Mucosa of rectum (tissue), 2 donors: ENCODE results near the gene PALD1.

Source experiments
- H3K27ac ChIP-seq, 2 donors: one replicate each; pipeline ENCODE4 v1.7.0; 2013; ENCODE audit warnings: inconsistent platforms in 2 of 2, low read depth in 2 of 2, low read length in 2 of 2
- H3K27me3 ChIP-seq, 2 donors: one replicate each; pipeline ENCODE4 v1.7.0; 2013; ENCODE audit warnings: low read length in 2 of 2; ENCODE audit not compliant: control insufficient read depth in 2 of 2, insufficient read depth in 2 of 2
- H3K36me3 ChIP-seq, 2 donors: one replicate each; pipeline ENCODE4 v1.7.0; 2013; ENCODE audit warnings: low read length in 2 of 2; ENCODE audit not compliant: control insufficient read depth in 2 of 2, insufficient read depth in 2 of 2
- H3K4me1 ChIP-seq, 2 donors: one replicate each; pipeline ENCODE4 v1.7.0; 2013; ENCODE audit warnings: low read length in 2 of 2, mild to moderate bottlenecking in 1 of 2; ENCODE audit not compliant: control insufficient read depth in 2 of 2, insufficient read depth in 2 of 2
- H3K4me3 ChIP-seq, 2 donors: one replicate each; pipeline ENCODE4 v1.7.0; 2013; ENCODE audit warnings: low read length in 2 of 2
- H3K9ac ChIP-seq, 2 donors: one replicate each; pipeline ENCODE4 v1.7.0; 2013; ENCODE audit warnings: low read length in 2 of 2, low read depth in 1 of 2, mild to moderate bottlenecking in 1 of 2
- H3K9me3 ChIP-seq, 2 donors: one replicate each; pipeline ENCODE4 v1.7.0; 2013; ENCODE audit warnings: low read length in 2 of 2; ENCODE audit not compliant: control insufficient read depth in 2 of 2
- donor health status: healthy.
- donor health status: Normal muscosa, but diverticular disease.

PALD1 gene

GRCh38 chr10:70495691-70496261 lies 17.2 kb downstream of the PALD1 start:
- H3K27me3 ChIP-seq = no peaks in the 10 kb centered on the region
- peak overlapping the region; percentile 3 to 59 for H3K27ac ChIP-seq
- H3K36me3 ChIP-seq = no peaks in the 10 kb centered on the region
- H3K4me1 ChIP-seq = peaks cover 13 to 16% of the 10 kb centered on the region in 2 donors
- no peak overlapping the region for H3K4me3 ChIP-seq
- H3K9me3 ChIP-seq = no peaks in the 10 kb centered on the region
- H3K9ac ChIP-seq = no peak overlapping the region

- Histone ChIP-seq H3K27me3 (no peaks in the 10 kb centered on the region), H3K9ac (no peak overlapping the region), H3K4me3 (no peak overlapping the region), H3K4me1 (peaks cover 13 to 16% of the 10 kb centered on the region in 2 donors), H3K9me3 (no peaks in the 10 kb centered on the region), H3K36me3 (no peaks in the 10 kb centered on the region), H3K27ac (no peak overlapping the region)
These were observed 18.0 kb downstream of the PALD1 start for GRCh38 chr10:70496341-70497119.

GRCh38 chr10:70497120-70497545 lies 18.6 kb downstream of the PALD1 start:
- Histone ChIP-seq H3K27me3 (no peaks in the 10 kb centered on the region), H3K4me3 (no peak overlapping the region), H3K27ac (no peak overlapping the region), H3K9me3 (no peaks in the 10 kb centered on the region), H3K9ac (no peak overlapping the region), H3K36me3 (no peaks in the 10 kb centered on the region), H3K4me1 (peaks cover 13 to 16% of the 10 kb centered on the region in 2 donors)

- Histone ChIP-seq H3K4me3 (no peak overlapping the region), H3K36me3 (no peaks in the 10 kb centered on the region), H3K27me3 (no peaks in the 10 kb centered on the region), H3K4me1 (peaks cover 2 to 11% of the 10 kb centered on the region in 2 donors), H3K9me3 (no peaks in the 10 kb centered on the region), H3K9ac (no peak overlapping the region), H3K27ac (peak overlapping the region in 1 of 2 donors; percentile 9)
These were observed 20.6 kb downstream of the PALD1 start for GRCh38 chr10:70498970-70499835.

GRCh38 chr10:70499836-70500167 lies 21.2 kb downstream of the PALD1 start:
- Histone ChIP-seq H3K9me3 (no peaks in the 10 kb centered on the region), H3K9ac (no peak overlapping the region), H3K36me3 (no peaks in the 10 kb centered on the region), H3K27ac (peak overlapping the region in 1 of 2 donors; percentile 9), H3K4me3 (no peak overlapping the region), H3K4me1 (peaks cover 2 to 6% of the 10 kb centered on the region in 2 donors), H3K27me3 (no peaks in the 10 kb centered on the region)

GRCh38 chr10:70500368-70500767 lies 21.8 kb downstream of the PALD1 start:
- Histone ChIP-seq H3K4me1 (peaks cover 2 to 6% of the 10 kb centered on the region in 2 donors), H3K4me3 (no peak overlapping the region), H3K27ac (peak overlapping the region in 1 of 2 donors; percentile 7)

GRCh38 chr10:70500812-70501301 lies 22.3 kb downstream of the PALD1 start:
- no peak overlapping the region for H3K9ac ChIP-seq
- no peak overlapping the region for H3K4me3 ChIP-seq
- H3K27ac ChIP-seq = no peak overlapping the region
- H3K4me1 ChIP-seq = peaks cover 2 to 6% of the 10 kb centered on the region in 2 donors
- no peaks in the 10 kb centered on the region for H3K36me3 ChIP-seq
- no peaks in the 10 kb centered on the region for H3K9me3 ChIP-seq
- H3K27me3 ChIP-seq = no peaks in the 10 kb centered on the region

More at GRCh38 chr10:70500368-70500767, 21.8 kb downstream of the PALD1 start:
- H3K36me3 ChIP-seq = no peaks in the 10 kb centered on the region
- H3K27me3 ChIP-seq = no peaks in the 10 kb centered on the region
- no peaks in the 10 kb centered on the region for H3K9me3 ChIP-seq
- H3K9ac ChIP-seq = no peak overlapping the region

- Histone ChIP-seq H3K27ac (no peak overlapping the region), H3K4me1 (peaks cover 2 to 6% of the 10 kb centered on the region in 2 donors), H3K9ac (no peak overlapping the region), H3K4me3 (no peak overlapping the region), H3K27me3 (no peaks in the 10 kb centered on the region), H3K9me3 (no peaks in the 10 kb centered on the region), H3K36me3 (no peaks in the 10 kb centered on the region)
These were observed 23.8 kb downstream of the PALD1 start for GRCh38 chr10:70502406-70502805.

GRCh38 chr10:70503776-70504175 lies 25.2 kb downstream of the PALD1 start:
- H3K36me3 ChIP-seq = no peaks in the 10 kb centered on the region
- no peaks in the 10 kb centered on the region for H3K9me3 ChIP-seq
- no peak overlapping the region for H3K27ac ChIP-seq
- H3K27me3 ChIP-seq = no peaks in the 10 kb centered on the region
- H3K4me3 ChIP-seq = no peak overlapping the region
- peaks cover 2 to 6% of the 10 kb centered on the region in 2 donors for H3K4me1 ChIP-seq
- no peak overlapping the region for H3K9ac ChIP-seq
